Measurements from ENCODE around the gene KNG1.

GRCh38 chr3:186697510-186697909, 19.6 kb upstream of the KNG1 start:
- no peak for TF ChIP-seq POLR2A (IDR thresholded peaks at IDR 0.05; ENCODE audit: low read depth, low read length)
- TF ChIP-seq POLR2AphosphoS5 (IDR thresholded peaks at IDR 0.05; ENCODE audit: low read depth, low read length), result no peak
- TF ChIP-seq TAF1 (IDR thresholded peaks at IDR 0.05; ENCODE audit: borderline replicate concordance, low read depth, low read length), result no peak
